Right ventricle myocardium superior (tissue), 1 donor: Measurements from ENCODE around the gene ACTL8. TPM values are rescaled to one million over a fixed set of nuclear protein-coding genes. Genes with fewer than 3 reads are reported as not detected.

Experiments used
- ATAC-seq: fragments of 200-7000 bp; cut with Tn5 transposase; one replicate; pipeline ENCODE4 v1.9.1; 2020; ENCODE audit warnings: mild to moderate bottlenecking; ENCODE audit not compliant: poor library complexity
- DNase-seq: peaks from one replicate; pipeline ENCODE4 v3.0.0-alpha.2; 2020
- intact Hi-C: fragments of 100-400 bp; cut with DNase I; formaldehyde crosslinking; loops from one replicate; pipeline ENCODE4 v1.11.2; 2022
- total RNA-seq: library from RNA; stranded (reverse); fragmentation: NEBNext Ultra II Directional; extraction: Animal tissue kit (Norgen Biotek cat#: 25700); gene quantifications from one replicate; pipeline ENCODE4 v1.2.1, GENCODE V29; 2021
- donor health status: DM: no; HTN: yes; CAD: no; lungs with severe emphysema.

The ACTL8 gene
- total RNA-seq, 1 donor from 2014 or later, result not detected

DNA sequence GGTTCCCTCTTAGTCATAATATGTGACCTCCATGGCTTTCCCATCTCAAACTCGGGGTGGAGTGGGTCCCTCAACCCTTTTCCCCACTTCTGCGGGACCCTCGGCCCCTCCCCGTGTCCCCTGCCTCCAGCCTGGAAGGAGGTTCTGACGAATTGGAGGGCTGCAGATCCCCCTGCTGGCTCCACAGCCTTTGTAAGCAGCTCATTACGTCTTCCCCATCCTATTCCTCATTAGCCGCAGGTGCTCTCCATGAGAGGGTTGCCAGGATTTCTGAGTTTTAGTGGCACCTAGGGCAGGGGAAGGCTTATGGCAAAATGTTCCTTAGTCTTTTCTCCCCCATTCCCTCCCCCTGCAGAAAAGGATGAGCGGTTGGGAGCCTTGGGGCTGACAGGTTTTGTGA is 8.3 kb downstream of the ACTL8 start:
- intact Hi-C loops, result no loop called here
- no peak for ATAC-seq

GRCh38 chr1:17763995-17764394 is 8.9 kb downstream of the ACTL8 start:
- no peak for DNase-seq
- intact Hi-C loops, result no loop called here
- ATAC-seq, result no peak

More for the DNA sequence above, 8.3 kb downstream of the ACTL8 start:
- DNase-seq, result no peak

DNA sequence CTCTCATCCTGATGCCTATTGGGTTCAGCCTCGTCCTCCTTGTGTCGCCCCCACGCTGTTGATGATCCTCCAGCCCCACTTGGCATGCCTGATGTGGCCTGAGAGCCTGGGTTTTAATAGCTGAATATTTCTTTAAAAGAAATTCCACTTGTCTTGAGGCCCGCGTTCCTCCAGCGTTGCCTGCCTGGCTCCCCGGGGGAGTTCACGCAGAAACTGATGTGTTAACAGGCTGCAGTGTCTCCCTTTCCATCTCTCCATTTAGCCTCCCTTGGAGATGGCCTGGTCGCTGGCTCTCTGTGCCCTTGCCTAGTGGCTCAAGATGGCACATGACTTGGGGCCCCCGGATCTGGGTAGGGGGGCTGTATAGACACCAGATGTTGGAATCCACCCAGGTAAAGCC is 9.5 kb downstream of the ACTL8 start:
- DNase-seq, result no peak
- ATAC-seq, result no peak
- intact Hi-C loops, result no loop called here

GRCh38 chr1:17765444-17766411 is 10.6 kb downstream of the ACTL8 start:
- DNase-seq, result no peak
- ATAC-seq, result no peak
- intact Hi-C loops, result no loop called here

DNA sequence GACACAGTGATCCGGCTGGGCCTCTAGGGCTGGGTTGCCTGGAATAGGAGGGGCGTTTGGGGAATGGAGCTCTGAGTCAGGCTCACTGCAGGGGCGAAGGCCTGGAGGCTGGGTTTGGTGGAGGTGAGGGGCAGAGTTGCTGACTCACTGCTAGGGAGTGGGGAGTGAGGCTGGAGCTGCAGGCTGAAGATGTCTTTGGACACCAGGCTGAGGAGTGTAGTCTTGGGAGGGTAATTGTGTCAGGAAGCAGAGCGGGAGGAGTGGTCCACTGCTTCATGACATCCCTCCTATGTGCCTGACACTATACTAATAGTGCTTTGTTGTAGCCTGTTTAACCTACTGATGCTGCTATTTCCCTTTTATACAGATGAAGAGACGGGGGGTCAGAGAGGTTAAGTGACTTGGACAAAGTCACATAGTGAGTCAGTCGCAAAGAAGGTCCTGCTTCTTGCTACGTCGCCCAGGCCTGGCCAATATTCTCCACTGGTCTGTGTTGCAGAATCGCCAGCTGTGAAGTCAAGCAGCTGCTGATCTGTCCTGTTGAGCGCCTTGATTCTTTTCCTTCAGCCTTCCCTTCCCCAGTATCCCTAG is 13.6 kb downstream of the ACTL8 start:
- ATAC-seq (peak; percentile 49), DNase-seq (peak; percentile 59)
- intact Hi-C loops, result no loop called here

DNA sequence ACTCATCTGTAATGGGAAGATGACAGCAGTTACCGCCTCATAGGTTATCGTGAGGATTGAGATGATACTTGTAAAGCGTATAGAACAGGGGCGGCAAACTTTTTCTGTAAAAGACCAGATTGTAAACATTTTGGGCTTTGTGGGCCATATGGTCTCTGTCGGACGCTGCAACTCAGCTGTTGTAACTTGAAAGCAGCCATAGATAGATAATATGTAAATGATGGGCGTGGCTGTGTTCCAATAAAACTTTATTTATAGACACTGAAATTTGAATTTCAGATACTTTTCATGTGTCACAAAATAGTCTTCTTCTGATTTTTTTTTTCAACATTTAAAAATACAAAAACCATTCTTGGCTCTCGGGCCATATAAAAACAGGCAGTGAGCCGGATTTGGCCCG is 15.8 kb downstream of the ACTL8 start:
- ATAC-seq, result no peak
- intact Hi-C loops, result no loop called here

GRCh38 chr1:17772615-17773212 is 17.6 kb downstream of the ACTL8 start:
- intact Hi-C loops, result no loop called here
- DNase-seq, result no peak
- no peak for ATAC-seq

More for the DNA sequence above, 15.8 kb downstream of the ACTL8 start:
- no peak for DNase-seq

DNA sequence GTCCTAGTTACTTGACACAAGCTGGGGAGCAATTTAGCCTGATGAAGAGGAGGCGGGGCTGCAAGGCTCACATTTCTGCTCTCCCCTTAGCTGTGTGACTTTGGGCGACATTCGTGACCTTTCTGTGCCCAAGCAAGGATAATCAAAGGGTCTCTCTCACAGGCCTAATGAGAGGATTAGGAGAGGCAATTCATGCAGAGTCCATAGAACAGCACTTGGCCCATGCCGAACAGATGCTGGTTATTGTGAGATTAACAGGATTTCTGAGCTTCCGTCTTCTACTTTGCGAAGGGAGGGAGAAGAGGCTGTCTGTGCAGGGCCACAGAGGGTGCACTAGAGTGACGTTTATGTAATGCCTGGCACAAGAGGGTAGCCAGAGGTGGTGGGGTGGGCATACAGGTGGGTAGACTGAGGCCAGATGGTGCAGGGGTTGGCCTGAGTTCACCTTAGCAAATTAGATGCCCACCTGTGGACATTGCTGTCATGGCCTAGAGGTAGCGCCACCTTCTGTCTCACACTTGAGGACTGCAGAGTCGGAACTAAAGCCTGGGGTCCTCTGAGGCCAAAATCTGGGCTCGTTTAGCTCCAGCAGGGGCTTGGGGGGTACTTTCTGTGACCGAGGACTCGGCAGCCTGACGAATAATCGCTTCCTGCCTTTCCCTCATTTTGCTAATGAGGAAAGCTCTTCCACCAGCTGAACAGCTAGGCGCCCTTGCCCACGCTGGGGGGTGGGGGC is 18.6 kb downstream of the ACTL8 start:
- no peak for DNase-seq
- intact Hi-C loops, result no loop called here
- ATAC-seq, result no peak

DNA sequence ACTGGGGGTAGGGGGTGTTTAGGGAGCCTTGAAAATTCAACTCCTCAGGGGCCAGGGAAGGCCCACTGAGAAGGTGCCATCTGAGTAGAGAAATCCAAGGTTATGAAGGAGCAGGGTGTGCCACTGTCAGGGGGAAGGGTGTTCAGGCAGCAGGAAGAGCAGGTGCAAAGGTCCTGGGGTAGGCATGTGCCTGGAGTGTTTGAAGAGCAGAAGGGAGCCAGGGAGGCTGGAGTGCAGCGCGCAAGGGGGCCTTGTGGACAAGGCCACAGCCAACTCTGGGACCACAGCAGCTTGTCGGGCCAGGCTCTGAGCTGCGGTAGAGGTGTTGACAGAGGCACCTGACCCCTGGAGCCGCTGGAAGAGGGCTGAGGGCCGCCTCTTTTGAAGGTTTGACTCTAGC is 19.3 kb downstream of the ACTL8 start:
- DNase-seq (no peak), ATAC-seq (no peak)
- intact Hi-C loops, result no loop called here

- ATAC-seq, result no peak
- intact Hi-C loops, result no loop called here
- no peak for DNase-seq
Observed at GRCh38 chr1:17775796-17776195, 20.7 kb downstream of the ACTL8 start.

- DNase-seq (no peak), ATAC-seq (no peak)
- intact Hi-C loops, result no loop called here
Observed at GRCh38 chr1:17776426-17776825, 21.3 kb downstream of the ACTL8 start.

GRCh38 chr1:17777330-17777729 is 22.2 kb downstream of the ACTL8 start:
- no peak for ATAC-seq
- intact Hi-C loops, result no loop called here

GRCh38 chr1:17777818-17778217 is 22.7 kb downstream of the ACTL8 start:
- ATAC-seq (no peak), DNase-seq (no peak)
- intact Hi-C loops, result no loop called here

More at GRCh38 chr1:17777330-17777729, 22.2 kb downstream of the ACTL8 start:
- DNase-seq, result no peak

GRCh38 chr1:17780916-17781315 is 25.8 kb downstream of the ACTL8 start:
- ATAC-seq, result no peak
- intact Hi-C loops, result no loop called here
- DNase-seq, result no peak

GRCh38 chr1:17789926-17790325 is 34.8 kb downstream of the ACTL8 start:
- ATAC-seq, result no peak
- no peak for DNase-seq
- intact Hi-C loops, result no loop called here

DNA sequence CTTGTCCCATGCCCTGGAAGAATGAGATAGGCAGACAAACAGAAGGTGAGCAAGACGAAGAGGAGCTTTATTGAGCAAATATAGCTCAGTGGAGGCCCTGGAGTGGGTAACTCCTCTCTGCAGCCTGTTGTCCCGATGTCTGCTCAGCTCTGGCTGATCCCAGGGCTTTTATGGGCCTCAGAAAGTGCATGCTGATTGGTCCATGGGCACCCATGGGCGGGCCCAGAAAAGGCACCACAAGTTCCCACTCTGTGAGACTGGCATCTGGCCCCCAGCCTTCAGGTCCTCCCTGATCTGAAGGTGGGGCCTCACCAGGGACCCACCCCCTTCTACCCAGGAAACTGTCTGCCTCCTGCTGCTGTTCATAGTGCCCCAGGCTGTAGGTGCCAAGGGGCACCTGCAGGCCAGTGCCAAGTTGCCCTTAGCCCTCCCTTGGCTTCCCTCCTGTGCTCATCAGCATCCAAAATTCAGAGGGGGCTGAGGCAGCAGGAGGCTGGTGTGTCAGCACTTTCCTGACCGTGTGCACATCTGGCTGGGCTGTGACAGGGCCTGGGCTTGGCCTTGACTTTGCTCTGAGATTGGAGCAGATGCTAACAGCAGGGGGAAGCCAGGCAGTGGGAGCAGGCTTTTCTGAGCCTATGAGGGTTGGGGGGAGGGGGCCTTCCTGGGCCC is 35.4 kb downstream of the ACTL8 start:
- no peak for ATAC-seq
- DNase-seq, result no peak
- intact Hi-C loops, result no loop called here

GRCh38 chr1:17791055-17791390 is 35.9 kb downstream of the ACTL8 start:
- intact Hi-C loops, result no loop called here
- ATAC-seq (no peak), DNase-seq (no peak)

- ATAC-seq (no peak), DNase-seq (no peak)
- intact Hi-C loops, result no loop called here
Observed at GRCh38 chr1:17791480-17791879, 36.3 kb downstream of the ACTL8 start.

DNA sequence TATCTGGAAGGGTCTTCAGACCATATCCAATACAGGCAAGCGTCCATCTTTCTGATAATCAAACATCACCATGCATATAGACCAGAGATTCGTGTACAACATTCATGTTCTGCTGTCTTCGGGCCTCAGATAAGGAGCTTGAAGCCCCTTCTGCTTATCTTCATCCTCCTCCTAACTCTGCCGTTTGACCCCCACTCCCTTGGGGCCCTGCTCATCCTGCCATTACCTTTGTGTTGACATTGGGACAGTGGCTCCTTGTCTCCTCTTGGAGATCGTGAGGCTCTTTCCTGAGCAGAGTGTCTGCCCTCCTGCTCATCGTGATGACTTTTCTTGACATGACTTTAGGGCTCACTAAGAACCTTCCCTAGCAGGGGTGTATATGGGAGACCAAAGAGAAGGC is 37.3 kb downstream of the ACTL8 start:
- ATAC-seq, result no peak
- intact Hi-C loops, result no loop called here
- no peak for DNase-seq
